GM21526 (cell line): Measurements from ENCODE around the gene SH3RF3.

Source experiments
- ATAC-seq: cut with Tn5 transposase; IDR thresholded peaks from one replicate; pipeline ENCODE4 v1.9.1; 2021; ENCODE audit warnings: moderate library complexity; ENCODE audit not compliant: unreplicated experiment, low FRiP score

SH3RF3 gene

DNA sequence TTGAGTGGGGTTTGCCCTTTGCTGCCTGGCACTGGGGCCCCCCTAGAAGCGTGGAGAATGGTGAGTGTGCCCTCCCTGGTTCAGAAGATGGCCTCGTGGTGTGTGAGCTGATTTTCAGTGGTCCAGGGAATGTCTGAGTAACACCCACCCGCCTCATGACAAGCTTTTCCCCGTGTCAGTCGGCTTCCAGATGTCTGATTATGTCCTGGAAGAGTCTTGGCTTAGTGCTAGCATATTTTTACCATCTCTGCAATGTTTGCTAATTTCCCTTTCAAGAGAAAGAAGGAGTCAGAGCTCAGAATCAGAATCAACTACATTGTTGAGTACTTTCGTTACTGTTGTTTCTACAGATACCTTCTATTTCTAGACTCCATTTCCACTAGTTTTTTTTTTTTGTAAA lies 270.1 kb downstream of the SH3RF3 start:
- ATAC-seq, result no peak

DNA sequence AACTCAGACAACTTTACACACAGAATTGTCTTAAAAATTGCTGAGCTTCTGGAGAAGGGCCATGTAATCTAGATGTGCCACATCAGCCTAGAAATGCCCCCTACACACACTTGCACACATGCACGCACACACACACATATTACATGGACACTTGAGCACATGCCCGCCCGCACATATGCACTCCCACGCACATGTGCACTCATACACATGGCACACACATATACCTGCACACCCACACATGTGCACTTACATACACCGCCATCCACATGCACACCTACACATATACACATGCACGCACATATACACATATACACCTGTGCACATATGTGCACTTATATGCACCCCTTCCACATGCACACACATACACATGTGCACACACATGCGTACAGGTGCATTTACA lies 271.1 kb downstream of the SH3RF3 start:
- no peak for ATAC-seq

DNA sequence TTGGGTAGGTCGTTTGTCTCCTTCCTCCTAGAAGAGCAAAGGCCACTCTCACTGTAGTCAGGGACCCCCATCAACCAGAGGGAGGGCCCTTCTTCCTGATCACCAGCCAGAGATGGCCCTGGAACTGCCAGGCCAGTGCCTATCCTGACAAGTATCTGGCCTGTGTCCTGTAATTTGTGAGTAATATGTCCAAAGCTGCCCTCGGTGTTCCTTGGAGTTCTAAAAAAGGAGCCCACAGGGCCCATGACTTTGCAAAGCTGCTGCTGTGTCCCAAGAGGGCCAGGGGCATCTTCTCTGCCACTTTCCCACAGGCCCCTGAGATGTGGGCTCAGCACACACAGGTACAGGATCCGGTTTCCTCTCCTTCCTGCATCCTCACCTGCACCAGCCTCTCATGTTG lies 272.4 kb downstream of the SH3RF3 start:
- ATAC-seq, result no peak

DNA sequence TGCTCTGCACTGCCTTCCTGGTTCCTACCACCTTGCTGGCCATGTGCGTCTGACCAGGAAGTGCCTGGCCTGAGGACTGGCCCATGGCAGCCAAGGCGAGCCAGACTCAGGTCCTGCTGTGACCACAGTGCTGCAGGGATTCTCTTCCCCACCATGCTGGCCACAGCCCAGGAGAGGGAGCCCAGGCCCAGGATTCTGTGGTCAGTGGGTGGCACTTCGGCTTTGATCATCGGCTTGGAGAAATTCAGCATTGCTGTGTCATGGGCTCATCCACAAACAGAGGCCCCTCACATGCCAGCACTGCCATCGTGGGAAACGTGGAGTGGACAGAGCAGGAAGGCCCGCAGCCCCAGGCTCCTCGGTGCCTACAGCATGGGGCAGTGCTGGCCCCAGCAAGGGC lies 273.2 kb downstream of the SH3RF3 start:
- ATAC-seq, result no peak

DNA sequence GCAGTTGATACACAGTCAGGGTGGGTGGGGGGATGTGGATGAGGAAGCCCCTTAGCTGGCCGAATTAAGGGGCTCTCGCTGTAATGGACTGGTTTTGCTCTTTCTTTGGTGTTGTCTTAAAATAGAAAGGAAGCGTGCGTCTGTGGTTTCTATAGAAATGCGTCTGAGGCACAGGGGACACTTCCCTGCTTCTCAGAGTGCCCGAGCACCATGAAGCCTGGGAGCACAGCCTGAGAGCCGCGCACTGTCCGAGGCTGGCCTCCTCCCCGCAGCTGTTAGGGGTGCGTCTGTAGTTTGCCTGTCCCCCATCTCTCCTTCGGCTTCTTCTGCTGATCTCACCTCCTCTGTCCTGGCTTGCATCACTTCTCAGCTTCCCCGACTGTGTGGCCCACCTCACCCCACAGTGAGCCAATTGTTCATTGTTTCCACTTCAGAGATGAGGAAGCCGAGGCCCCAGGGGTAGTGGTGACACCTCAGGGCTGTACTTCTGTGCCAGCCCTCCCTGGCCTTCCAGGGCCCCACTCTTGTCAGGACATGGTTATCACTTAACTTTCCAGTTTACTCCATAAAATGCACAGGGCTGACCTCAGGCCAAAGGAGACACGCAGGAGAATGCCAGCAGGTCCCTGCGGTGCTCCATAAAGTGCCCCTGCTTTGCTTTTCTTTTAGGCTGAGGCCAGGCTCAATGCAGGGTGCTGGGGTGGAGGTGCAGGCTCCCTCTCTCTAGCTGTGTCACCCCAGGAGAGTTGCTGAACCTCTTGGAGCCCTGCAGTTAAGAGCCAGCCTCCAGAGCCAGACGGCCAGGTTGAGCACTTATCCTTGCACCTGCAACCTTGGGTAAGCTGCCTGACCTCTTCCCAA lies 274.2 kb downstream of the SH3RF3 start:
- no peak for ATAC-seq

DNA sequence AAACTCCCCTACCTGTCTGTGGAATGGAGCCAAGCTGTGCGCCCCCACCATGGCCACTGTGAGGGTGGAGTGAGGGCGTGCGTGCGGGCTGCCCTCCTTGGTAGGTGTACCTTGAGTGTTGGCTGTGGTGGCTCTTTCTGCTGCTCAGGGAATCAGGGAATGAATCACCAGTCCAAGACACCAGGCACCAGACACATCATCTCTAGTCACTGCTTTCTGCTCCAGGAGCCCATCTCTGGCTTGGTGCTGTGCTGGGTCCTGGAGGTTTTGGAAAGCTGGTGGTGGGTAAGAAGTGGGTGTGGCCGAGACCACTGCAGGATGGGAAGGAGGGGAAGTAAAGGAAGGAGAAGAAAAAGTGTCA lies 274.8 kb downstream of the SH3RF3 start:
- ATAC-seq, result no peak

DNA sequence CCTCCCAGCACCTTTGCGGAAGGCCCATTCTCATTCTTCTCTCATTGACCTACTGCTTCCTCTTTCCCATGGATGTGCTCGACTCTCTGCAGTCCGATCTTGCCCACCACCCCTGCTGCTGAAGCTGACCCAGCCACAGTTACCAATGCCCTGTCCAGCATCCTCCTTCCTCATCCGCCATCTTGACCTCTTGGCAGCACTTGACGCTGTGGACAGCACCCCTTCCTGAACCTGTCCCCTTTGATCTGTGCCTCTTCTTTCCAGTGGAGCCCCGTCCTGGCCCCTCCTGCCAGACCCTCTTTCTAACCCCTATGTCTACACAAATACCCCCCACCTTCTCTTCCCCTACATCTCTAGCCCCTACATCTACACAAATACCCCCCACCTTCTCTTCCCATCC lies 275.7 kb downstream of the SH3RF3 start:
- no peak for ATAC-seq

DNA sequence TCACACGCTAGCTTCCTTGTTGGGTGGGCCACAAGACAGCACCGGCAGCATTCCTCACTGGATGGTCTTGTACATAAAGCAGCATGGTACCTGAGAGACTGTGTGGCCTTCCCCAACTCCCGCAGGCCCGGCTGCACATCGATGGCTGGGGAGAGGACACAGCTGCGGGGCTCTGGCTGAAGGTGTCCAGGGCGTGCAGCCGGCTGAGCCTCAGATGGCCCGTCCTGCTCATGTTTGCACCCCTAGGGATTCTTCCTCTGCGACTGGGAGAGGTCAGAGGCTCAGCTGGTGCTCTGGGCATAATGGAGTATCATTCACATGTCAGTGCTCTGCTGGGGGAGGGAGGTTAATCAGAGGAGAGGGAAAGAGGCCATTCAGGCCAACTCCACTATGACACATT lies 276.9 kb downstream of the SH3RF3 start:
- no peak for ATAC-seq

DNA sequence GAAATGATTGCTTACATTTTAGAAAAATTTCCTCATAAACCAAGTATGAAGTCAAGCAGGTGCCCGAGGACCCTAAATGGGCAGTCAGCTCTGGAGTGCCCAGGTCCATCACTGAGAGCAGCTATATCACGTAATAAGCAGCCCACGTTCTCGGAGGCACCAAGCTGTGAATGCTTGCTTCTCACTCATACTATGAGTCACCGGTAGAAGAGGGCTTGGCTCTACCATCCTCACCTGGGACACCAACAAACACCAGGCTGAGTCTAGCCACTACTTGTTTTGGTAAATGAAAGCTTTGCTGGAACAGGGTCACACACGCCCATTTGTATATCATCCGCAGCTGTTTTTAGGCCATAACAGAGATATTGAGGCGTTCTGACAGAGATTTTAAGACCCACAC lies 277.3 kb downstream of the SH3RF3 start:
- no peak for ATAC-seq

DNA sequence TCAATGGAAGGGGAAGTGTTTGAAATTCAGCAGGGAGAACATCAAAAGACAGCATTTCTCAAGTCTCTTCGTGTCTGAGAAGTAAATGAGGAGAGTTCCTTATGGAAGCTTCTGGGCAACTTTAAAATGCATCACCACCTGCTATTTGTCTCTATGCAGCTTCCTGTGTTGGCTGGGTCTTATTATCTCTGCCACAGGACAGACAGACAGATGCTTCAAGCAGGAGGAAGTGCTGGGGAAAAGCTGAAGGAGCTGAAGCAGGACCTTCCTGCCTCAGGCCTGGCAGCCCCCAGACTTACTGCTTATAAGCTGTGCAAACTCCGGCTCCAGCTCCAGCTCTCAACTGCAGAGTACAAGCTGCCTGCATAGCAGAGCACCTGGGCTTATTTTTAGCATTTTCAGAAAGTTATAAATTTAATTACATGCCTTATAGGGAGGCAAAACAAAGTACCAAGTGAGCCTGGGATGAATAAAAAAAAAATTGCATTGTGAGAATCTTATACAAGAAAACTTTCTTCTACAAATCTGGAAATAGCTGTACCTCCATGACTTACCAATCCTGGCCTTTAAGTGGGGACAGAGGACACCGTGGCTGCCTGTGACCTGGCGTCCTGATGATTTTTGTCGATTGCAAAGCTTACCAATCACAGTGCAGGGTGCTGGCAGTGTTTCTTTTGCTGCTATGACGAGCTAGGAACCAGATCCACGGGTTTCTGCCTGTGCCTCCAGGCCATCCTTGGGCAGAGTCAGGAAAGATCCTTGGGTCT lies 278.5 kb downstream of the SH3RF3 start:
- no peak for ATAC-seq

DNA sequence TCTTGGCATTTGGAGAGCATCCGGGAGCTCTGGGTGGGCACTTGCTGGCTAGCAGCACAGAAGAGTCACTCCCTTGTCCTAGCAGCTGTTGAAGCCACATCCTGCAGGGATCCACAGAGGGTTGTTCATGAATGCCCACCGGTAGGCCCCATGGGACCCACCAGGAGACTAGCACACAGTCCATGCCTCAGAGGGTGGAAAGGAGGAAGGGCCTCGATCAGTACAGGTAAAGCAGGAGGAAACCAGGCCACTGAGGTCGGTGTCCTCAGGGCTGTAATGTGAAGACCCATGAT lies 279.0 kb downstream of the SH3RF3 start:
- no peak for ATAC-seq

DNA sequence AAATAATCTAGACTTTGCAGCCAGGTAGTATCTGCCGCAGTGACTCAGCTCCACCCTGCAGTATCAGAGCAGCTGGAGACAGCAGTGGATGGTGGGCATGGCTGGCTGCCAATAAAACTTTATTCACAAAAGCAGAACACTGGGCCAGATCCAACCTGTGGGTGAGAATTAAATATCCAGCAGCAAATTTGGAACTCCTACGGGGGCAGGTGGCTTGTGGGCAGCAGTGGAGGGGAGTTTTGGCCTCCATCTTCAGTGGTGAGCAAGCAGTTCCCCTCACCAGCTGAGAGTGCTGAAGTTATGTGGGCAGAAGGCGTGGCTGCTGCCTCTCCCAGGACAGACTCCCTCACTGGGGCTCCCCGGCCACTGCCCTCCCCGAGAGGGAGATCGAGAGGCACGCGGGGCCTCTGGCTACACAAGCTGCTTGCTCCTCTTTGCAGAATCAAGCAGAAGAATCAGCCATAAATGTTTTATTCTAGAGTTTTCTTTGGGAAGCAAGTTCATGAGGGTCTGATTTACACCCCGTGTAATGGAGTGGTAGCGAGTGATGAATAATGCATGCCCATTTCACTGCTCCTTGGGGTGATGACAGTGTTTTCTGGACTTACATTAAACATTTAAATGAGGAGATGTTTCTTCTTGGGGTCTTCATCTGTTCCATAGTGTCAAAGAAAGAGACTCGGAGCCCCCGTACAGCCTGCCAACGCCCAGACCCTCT lies 280.5 kb downstream of the SH3RF3 start:
- ATAC-seq, result no peak

DNA sequence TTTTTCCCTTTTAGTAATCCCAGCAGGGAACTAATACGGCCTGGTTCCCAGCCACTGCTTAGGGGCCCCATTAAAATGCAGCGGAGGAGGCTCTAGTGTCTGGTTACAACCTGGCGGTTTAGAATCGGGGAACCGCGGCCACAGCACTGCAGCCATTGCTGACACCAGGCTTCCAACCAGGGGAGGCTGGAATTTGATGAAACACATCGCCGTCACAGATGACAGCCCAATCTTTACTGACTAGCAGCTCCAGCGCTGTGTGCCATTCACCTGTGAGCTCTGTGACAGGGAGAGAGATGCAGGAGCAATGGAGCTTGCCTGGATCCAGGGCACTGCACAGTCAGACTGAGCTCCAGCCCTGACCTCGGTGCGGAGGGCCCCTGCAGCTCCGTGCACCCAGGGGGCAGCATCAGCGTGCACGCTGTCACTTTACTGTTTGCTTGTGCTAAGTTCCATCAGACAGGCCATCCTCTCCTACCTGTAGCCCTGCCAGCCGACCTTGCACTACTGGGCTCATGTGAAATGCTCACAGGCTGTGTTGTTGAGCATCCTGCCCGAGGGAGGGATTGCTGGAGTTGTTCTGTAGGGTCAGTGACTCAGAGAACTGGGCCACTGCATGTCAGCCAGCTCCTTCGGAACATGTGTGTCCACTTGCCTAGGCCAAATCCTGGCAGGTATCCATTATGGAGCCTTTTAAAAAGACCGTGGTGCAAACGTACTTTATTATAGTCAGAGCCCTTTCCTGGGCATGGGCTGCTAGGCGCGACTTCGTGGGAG lies 281.2 kb downstream of the SH3RF3 start:
- ATAC-seq, result no peak

DNA sequence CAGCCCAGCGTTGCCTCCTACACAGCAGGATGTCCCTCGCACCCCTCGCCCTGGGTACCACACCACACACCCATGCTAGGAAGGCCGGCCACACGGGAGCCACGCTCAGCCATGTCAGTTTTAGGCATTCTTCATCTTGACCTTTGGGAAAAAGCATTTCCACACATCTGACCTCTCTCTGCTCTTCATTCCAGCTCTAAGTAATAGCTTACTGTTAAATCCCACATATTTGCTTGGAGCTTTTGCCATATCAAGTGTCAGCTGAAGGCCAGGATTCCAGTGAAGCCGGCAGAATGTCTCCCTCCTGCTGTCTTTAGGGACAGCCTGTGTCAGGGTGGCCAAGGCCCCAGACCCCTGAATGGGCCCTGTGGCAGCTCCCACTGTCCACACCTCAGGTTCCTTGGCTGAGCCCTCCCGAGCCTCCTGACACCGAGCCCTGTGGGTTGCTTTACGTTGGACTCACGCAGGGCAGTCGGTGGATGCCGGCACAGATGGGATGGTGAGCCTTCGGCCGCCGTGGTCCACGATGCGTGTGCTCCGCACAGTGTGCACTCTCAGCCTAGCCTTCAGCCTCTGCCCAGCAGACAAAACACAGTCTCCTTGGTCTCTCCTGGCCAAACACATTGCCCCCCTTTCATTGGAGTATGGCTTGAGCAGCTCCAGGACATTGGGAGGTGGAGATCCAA lies 282.8 kb downstream of the SH3RF3 start:
- no peak for ATAC-seq

DNA sequence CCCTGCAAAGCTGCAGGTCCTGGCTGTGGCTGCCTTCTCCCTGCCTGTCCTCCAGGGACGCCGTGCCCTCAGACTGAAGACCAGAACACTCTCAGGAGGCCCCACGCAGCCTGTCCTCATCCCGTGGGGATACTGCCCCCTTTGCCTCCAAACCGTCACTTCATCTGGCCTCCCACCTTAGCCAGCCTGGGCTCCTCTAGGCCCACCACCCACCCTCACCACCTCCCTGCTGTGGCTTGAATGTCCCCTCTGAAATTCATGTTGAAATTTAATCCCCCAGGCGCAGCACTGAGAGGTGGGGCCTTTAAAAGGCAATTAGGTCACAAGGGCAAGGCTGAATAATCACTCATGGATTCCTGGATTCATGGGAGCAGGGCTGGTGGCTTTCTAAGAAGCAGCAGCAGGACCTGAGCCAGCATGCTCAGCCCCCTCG lies 286.6 kb downstream of the SH3RF3 start:
- ATAC-seq, result no peak

DNA sequence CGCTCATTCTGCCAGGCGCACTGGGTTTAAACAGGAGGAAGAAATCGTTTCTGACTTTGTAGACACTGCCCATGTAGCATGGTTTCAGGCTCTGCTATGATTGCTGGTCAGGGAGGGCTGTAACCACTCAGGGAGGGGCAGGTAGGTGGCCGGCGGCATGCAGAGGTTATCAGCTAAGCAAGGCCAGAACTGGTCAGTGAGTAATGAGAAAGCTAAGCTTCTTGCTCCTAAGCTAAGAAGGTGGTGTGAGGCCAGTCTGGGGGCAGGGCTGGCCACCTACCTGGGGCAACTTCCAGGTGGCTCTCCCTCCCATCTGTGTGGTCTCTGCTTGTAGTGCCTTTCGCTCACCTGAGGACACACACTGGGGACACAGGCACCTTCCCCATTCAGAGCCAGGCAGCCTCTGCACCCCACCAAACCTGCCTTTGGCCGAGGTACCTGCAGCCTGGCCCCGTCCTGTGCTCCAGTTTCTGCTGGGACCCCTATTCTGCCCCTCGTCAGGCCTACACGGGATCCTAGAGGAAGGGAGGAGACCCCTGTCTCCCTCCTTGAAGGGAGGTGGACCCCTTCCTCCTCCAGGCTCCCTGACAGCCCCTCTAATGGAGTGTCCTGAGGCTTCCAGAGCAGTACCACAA lies 288.8 kb downstream of the SH3RF3 start:
- ATAC-seq, result no peak

DNA sequence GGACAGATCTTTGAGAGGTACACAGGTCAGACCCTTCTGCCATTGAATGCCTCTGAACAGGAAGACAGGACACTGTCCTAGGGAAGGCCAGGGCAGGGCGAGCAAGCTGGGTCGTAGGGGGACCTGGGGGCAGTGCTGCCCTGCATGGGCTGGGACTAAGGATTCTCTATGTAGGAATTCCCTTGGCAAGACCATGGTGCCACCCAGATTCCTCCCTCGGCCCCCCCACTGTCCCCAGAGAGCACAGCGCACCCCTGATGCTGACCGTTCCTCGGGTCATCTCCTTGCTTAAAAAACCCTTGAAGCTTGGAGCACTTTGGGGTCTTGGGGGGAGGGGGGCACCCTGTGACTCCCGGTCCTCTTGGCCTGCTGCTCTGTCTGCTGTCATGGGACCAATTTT lies 289.7 kb downstream of the SH3RF3 start:
- ATAC-seq, result no peak

DNA sequence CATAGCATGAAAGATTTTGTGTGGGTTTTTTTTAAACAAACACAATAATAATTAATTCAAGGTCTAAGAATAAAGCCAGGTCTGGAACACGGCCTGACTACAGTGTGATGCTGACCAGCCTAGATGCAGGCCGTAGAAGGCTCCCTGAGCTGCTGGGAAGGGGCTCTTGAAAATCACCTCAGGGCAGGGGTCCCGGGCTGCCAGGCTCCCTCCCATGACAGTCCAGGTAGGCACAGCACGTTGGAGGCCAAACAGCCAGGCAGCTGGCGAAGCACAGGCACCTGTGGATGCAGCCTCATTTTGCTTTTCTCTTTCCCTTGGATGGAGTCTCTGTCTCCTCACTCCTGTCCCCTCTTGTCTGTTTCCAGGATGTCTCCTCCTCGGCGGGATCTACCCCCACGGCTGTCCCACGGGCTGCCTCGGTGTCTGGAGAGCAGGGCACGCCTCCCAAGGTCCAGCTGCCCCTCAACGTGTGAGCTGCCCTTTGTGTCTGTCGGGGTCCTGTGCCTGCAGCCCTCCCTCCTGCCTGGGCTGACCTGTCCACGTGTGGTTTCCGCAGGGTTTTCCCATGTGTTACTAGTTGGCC lies 290.3 kb downstream of the SH3RF3 start:
- ATAC-seq, result no peak

DNA sequence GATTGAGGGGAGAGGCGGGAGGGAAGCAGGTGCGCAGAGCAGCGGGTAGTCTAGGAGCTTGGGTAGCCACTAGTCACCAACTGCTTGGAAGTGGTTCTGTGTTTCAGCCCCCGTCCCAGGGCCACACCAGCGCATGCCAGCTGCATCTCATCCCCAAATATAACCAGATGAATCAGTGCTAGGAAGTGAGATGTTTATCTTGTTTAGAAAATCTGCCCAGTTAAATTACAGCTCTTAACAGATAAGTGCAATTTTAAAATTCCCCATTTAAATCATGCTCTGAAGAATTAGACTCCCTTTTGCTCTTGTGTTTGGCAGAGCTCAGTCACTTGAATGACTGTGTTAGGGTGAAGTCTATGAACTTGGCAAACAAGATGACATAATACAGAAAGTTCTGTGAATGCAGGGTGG lies 291.0 kb downstream of the SH3RF3 start:
- ATAC-seq, result no peak
